Activated T-cell treated with anti-CD3 and anti-CD28 coated beads for 1 hour (primary cell): ENCODE data around the gene RPL5.
A peak's percentile ranks its signal among the peaks of the same experiment; 100 is the strongest.

Source experiments
- DNase-seq: peaks from one replicate; pipeline ENCODE4 v3.0.0-alpha.2; 2020; ENCODE audit warnings: low read depth

Gene RPL5

GRCh38 chr1:92855236-92855635 lies 23.4 kb downstream of the RPL5 start:
- DNase-seq, result no peak

DNA sequence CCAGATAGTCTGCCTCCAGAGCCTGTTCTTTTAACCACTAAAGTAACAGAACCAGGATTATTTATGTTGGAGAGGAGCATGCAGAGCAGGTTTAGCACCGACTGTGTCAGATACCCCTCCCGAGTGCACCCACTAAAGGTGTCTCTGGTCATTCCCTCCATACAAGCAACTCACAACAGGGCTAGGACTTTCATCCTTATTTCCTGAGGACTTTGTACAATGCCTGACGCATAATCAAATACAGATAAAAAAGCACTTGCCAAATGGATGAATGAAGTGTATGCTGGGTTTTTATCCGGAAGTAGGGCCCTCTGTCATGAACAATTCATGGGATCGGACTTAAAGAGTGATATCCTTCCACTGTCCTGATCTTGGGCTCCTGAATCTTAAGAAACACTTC lies 26.0 kb downstream of the RPL5 start:
- no peak for DNase-seq

GRCh38 chr1:92858564-92859399 lies 26.9 kb downstream of the RPL5 start:
- peak; percentile 12 for DNase-seq

DNA sequence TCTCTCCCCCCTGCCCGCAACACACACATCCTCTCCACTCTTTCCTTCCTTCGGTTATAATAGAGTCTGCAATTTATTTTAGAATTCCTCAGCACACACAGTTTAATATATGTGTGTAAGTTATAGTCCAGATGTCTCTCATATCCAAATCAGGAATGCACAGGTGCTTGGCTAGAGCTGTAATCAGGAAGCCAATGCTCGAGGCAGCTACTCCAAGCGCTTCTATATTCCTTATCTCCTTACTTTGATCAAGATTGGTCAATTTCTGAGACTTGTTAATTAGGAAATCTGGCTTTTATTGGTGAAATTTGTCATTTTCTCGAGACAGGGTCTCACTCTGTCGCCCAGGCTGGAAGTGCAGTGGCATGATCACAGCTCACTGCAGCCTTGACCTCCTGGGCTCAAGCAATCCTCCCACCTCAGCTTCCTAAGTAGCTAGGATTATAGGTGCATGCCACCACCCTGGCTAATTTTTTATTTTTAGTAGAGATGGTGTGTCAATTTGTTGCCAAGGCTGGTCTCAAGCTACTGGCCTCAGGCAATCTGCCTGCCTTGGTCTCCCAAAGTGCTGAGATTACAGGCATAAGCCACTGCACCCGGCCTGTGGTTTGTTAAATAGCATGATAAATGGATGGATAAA lies 27.7 kb downstream of the RPL5 start:
- DNase-seq, result no peak

GRCh38 chr1:92862605-92863004 lies 30.8 kb downstream of the RPL5 start:
- no peak for DNase-seq

- DNase-seq, result no peak
Observed at GRCh38 chr1:92864131-92864530, 32.3 kb downstream of the RPL5 start.

GRCh38 chr1:92870591-92870990 lies 38.8 kb downstream of the RPL5 start:
- DNase-seq, result no peak

DNA sequence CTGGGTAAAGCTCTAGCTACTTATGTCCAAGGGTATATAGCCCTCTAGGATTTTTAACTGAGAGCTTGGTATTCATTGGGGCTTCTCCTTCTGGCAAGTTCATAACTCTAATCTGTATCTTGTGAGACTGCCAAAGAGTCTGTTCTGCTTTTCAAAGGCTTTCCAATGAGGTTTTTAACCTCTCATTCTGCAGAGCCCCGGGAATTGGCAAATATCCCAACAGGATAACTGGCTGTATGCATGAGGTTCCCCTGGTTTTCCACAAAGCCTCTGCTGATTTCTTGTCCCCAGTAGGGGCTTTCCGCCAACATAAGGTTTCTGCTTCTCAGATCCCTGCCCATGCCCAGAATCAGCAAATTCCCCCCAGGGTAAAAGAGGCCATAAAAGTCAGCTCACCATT lies 40.9 kb downstream of the RPL5 start:
- no peak for DNase-seq

DNA sequence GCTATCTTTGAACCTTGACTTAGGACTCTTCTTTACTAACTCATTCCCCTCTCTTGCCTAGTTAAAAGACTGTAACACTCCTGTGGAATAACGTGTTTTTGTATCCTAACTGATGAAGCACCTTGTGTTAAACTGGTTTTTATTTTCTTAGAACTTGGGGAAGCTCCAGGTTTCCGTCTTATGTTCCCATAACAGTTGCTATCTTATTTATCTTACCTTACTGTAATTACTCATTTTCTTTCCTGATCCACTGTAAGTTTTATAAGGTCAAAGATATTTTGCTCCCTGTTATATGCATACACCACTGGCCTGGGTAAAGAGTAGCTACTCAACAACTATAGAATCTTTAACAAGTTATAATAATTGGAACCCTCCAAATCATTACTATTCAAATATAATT lies 43.1 kb downstream of the RPL5 start:
- no peak for DNase-seq

- no peak for DNase-seq
Observed at GRCh38 chr1:92876351-92876750, 44.5 kb downstream of the RPL5 start.

GRCh38 chr1:92877081-92877711 lies 45.4 kb downstream of the RPL5 start:
- no peak for DNase-seq

- DNase-seq, result no peak
Observed at GRCh38 chr1:92877792-92878191, 46.0 kb downstream of the RPL5 start.

DNA sequence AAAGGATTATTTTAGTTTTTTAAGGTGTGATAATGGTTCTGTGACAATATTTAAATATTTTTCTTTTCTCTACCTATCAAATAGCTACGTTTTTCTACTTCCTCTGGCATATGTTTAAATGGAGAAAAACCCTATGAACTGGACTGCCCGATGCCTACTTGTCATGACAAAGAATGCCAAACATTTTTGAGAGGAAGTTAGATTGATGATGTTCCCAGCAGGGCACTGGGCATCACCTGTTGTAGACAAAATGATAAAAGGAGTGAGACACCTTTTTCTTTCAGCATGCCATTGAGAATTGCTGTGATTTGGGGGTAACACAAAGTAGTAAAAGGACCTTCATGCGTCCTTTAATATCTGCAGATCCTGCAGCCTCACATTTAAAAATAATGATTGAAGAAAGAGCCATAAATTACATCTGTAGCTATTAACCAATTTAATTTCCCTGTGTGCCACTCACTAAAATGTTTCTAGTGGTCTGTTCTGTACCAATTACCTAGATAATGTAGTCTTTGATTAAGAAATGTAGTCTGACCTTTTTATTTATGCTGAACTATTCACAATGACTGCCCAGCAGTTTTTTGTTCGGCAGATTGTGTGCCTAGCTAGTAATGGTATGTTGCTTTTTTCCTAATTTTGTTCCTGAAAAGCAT lies 47.6 kb downstream of the RPL5 start:
- DNase-seq, result no peak

DNA sequence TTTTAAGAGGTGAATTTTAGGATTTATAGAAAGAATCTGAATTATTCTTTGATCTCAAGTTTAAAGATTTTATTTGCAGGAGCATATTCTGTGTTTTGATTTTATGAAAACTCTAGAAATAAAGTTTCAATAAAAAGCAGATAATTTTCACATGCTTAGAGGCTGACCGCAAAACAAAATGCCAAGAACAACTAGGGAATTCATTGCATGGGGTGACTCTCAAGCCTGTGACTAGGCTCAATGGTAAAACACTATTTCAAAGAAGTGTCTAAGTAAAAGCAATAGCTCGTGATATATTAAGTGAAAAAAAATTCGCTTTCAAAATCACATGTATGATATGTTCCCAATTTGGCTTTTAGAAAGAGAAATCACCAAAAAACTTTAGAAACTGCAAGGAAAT lies 49.6 kb downstream of the RPL5 start:
- DNase-seq, result no peak

DNA sequence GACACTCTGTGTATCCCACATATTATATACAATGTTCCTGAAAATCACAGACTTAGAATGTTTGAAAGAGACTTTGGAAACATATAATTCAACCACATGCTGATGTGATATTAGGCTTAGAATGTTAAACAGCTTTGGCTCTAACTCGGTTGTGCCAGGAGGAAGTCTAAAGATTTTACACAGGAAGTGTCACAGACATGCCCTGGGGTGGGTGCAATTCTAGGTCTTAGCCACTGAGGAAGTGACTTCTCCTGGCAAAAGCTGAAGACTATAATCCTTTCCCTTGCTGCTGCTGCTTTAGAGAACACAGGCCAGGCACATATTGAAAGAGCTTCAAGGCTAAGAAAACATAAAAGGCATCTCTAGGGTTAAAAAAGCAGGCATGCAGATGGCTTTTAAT lies 51.0 kb downstream of the RPL5 start:
- DNase-seq, result peak; percentile 22

DNA sequence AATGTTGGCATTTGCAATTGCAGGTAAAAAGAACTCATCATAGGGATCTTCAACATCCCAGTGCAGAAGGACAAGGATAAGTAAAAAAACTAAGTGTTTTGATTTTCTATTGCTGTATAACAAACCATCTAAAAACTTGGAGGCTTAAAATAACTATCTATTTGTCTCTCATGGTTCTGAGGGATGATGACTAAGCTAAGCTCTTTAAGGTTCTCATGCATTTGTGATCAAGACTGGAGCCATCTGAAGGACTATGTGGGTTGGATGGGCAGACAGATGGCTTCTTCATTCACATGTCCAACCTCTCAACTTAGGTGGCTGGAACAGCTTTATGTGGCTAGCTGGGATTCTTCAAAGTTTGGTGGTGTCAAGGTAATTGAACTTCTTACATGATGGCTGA lies 51.5 kb downstream of the RPL5 start:
- no peak for DNase-seq

GRCh38 chr1:92884195-92884594 lies 52.4 kb downstream of the RPL5 start:
- no peak for DNase-seq

- DNase-seq, result no peak
Observed at GRCh38 chr1:92886886-92887419, 55.1 kb downstream of the RPL5 start.

- DNase-seq, result no peak
Observed at GRCh38 chr1:92887465-92887864, 55.6 kb downstream of the RPL5 start.
